Measurements from ENCODE around the gene LHFPL6. TPM values are rescaled to one million over a fixed set of nuclear protein-coding genes. Genes with fewer than 3 reads are reported as not detected.

Gene LHFPL6
- total and polyA plus RNA-seq, 11 donors = 34.4 to 74.4 (median 53.2) TPM

- peak overlapping the region in 1 of 12 donors; percentile 30 for H3K27ac ChIP-seq
- H3K4me3 ChIP-seq = no peak overlapping the region
- H3K9me3 ChIP-seq = no peaks in the 10 kb centered on the region
- TF ChIP-seq POLR2A (IDR thresholded peaks at IDR 0.05) (no peak), CTCF (IDR thresholded peaks at IDR 0.05) (no peak)
- ATAC-seq = no peak
- no peaks in the 10 kb centered on the region for H3K36me3 ChIP-seq
- intact Hi-C loops (cut with DNase I) = loop anchor here in 2 of 10 donors (5.0 kb wide), 2 partner anchors 34 to 41 kb away; no protein-coding TSS in a partner anchor
- WGBS, 4 donors = 58 to 62% (median 60%) methylated on average over 4 of the region's 4 CpGs
- H3K4me1 ChIP-seq = peaks cover 0 to 19% (median 8%) of the 10 kb centered on the region in 12 donors
- DNase-seq = no peak
- no peaks in the 10 kb centered on the region for H3K27me3 ChIP-seq
Observed at GRCh38 chr13:39310961-39311360, 292.0 kb downstream of the LHFPL6 start.

- no peaks in the 10 kb centered on the region for H3K9me3 ChIP-seq
- no peaks in the 10 kb centered on the region for H3K27me3 ChIP-seq
- no peak overlapping the region for H3K27ac ChIP-seq
- H3K4me1 ChIP-seq = peaks cover 0 to 14% (median 8%) of the 10 kb centered on the region in 12 donors
- intact Hi-C loops (cut with DNase I) = no loop called here
- no peak for DNase-seq
- no peak for ATAC-seq
- no peak overlapping the region for H3K4me3 ChIP-seq
- 84 to 89% (median 86%) methylated on average over 16 of the region's 16 CpGs for WGBS, 4 donors
- no peaks in the 10 kb centered on the region for H3K36me3 ChIP-seq
- no peak for TF ChIP-seq POLR2A (IDR thresholded peaks at IDR 0.05)
- no peak for TF ChIP-seq CTCF (IDR thresholded peaks at IDR 0.05)
Observed at GRCh38 chr13:39306639-39307589, 296.1 kb downstream of the LHFPL6 start.

DNA sequence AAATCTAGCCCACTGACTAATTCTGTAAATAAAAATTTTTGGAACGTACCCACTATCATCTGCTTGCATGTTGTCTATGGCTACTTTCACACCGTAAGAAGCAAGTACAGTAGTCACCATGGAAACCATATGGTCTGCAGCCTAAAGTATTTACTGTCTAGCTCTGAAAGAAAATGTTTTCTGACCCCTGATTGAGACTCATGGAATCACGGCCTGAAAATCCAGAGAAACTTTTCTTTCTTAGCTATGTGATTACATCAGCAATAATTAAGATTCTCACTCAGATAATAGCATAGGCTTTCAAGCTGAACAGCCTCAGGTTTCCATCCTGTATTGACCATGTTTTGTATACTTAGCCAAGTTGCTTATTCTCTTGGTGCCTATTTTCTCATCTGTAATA lies 300.2 kb downstream of the LHFPL6 start:
- 85 to 93% (median 91%) methylated on average over 3 of the region's 3 CpGs for WGBS, 4 donors
- ATAC-seq (no peak), DNase-seq (no peak)
- Histone ChIP-seq H3K4me1 (no peaks in the 10 kb centered on the region), H3K27ac (no peak overlapping the region), H3K4me3 (no peak overlapping the region), H3K27me3 (no peaks in the 10 kb centered on the region), H3K9me3 (no peaks in the 10 kb centered on the region), H3K36me3 (no peaks in the 10 kb centered on the region)
- no peak for TF ChIP-seq CTCF (IDR thresholded peaks at IDR 0.05)
- no peak for TF ChIP-seq POLR2A (IDR thresholded peaks at IDR 0.05)
- intact Hi-C loops (cut with DNase I) = no loop called here

DNA sequence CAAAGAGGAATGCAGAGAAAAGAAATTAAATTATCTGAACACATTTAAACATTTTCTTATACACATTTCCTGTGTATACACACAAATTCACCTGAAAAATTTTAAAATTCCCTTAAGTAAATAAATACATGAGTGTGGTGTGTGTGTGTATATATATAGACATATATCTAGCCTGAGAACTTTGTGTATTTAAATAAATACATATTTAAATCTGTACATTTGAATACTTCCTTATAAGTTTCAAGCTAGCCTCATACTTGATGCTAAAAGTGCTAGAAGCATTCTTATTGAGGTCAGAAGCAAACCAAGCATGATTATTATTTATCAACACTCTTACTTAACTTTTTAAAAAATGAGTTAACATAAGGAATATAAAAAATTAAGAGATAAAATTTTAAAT lies 304.0 kb downstream of the LHFPL6 start:
- no peak overlapping the region for H3K4me3 ChIP-seq
- H3K27ac ChIP-seq = no peak overlapping the region
- H3K4me1 ChIP-seq = peaks cover 0 to under 1% (median 0%) of the 10 kb centered on the region in 12 donors
- DNase-seq = no peak
- intact Hi-C loops (cut with DNase I) = no loop called here
- peaks cover 0 to 8% (median 0%) of the 10 kb centered on the region in 12 donors for H3K9me3 ChIP-seq
- TF ChIP-seq POLR2A (IDR thresholded peaks at IDR 0.05) = no peak
- TF ChIP-seq CTCF (IDR thresholded peaks at IDR 0.05) = no peak
- no peak for ATAC-seq
- H3K27me3 ChIP-seq = no peaks in the 10 kb centered on the region
- no peaks in the 10 kb centered on the region for H3K36me3 ChIP-seq
